Ascending aorta (tissue), 2 donors: ENCODE data around the gene RAP1GAP2. TPM values are rescaled to one million over a fixed set of nuclear protein-coding genes. Genes with fewer than 3 reads are reported as not detected.
"Not testable (repeated sequence)": the region's sequence is repeated elsewhere in the genome, so short reads cannot be mapped to it uniquely, and the experiment has no call there.

Experiments
- DNase-seq, 2 donors: peaks; one replicate each; pipeline ENCODE4 v3.0.0-alpha.2; 2019; ENCODE audit warnings: low spot score in 2 of 2
- H3K27ac ChIP-seq, 2 donors: fragments of 200-600 bp; sonication (generic); one replicate each; pipeline ENCODE4 v1.5.1; 2016 to 2017; ENCODE audit warnings: mild to moderate bottlenecking in 1 of 2
- H3K27me3 ChIP-seq: fragments of 200-600 bp; sonication (generic); one replicate; pipeline ENCODE4 v1.5.1; 2017
- H3K36me3 ChIP-seq, 2 donors: fragments of 200-600 bp; sonication (generic); one replicate each; pipeline ENCODE4 v1.5.1; 2016
- H3K4me1 ChIP-seq, 2 donors: fragments of 200-600 bp; sonication (generic); one replicate each; pipeline ENCODE4 v1.5.1; 2016 to 2017; ENCODE audit warnings: mild to moderate bottlenecking in 1 of 2
- H3K4me3 ChIP-seq, 2 donors: fragments of 200-600 bp; sonication (generic); one replicate each; pipeline ENCODE4 v1.5.1; 2016 to 2017; ENCODE audit warnings: mild to moderate bottlenecking in 1 of 2
- H3K9me3 ChIP-seq, 2 donors: fragments of 200-600 bp; sonication (generic); one replicate each; pipeline ENCODE4 v1.5.1; 2016
- intact Hi-C: fragments of 100-400 bp; cut with DNase I; formaldehyde crosslinking; loops from one replicate; pipeline ENCODE4 v1.15.1; 2023
- total RNA-seq: library from RNA; depleted of rRNA; stranded (reverse); fragments of >200 nt; gene quantifications from one replicate; pipeline ENCODE4 v1.1.0, GENCODE V29; 2016
- TF ChIP-seq, protein P1 (sequence below), 3 experiments: fragments of 200-600 bp in 2 of 3; fragments of 450-650 bp in 1 of 3; sonication (generic) in 2 of 3; IDR thresholded peaks; one replicate each; pipeline ENCODE4 v1.5.1; 2016 to 2019; ENCODE audit warnings: antibody characterized with exemption in 3 of 3, mild to moderate bottlenecking in 1 of 3, moderate library complexity in 1 of 3

Gene RAP1GAP2
- total RNA-seq, 1 donor from 2014 or later = 1.6 TPM

- intact Hi-C loops = no loop called here
- Histone ChIP-seq H3K27ac (peak overlapping the region in 1 of 2 donors; percentile 39), H3K9me3 (no peaks in the 10 kb centered on the region), H3K4me3 (no peak overlapping the region), H3K36me3 (no peaks in the 10 kb centered on the region), H3K4me1 (no peaks in the 10 kb centered on the region), H3K27me3 (no peaks in the 10 kb centered on the region)
- no peak for DNase-seq
- TF ChIP-seq, protein P1, sequence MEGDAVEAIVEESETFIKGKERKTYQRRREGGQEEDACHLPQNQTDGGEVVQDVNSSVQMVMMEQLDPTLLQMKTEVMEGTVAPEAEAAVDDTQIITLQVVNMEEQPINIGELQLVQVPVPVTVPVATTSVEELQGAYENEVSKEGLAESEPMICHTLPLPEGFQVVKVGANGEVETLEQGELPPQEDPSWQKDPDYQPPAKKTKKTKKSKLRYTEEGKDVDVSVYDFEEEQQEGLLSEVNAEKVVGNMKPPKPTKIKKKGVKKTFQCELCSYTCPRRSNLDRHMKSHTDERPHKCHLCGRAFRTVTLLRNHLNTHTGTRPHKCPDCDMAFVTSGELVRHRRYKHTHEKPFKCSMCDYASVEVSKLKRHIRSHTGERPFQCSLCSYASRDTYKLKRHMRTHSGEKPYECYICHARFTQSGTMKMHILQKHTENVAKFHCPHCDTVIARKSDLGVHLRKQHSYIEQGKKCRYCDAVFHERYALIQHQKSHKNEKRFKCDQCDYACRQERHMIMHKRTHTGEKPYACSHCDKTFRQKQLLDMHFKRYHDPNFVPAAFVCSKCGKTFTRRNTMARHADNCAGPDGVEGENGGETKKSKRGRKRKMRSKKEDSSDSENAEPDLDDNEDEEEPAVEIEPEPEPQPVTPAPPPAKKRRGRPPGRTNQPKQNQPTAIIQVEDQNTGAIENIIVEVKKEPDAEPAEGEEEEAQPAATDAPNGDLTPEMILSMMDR (IDR thresholded peaks at IDR 0.05) = no peak
These were observed 200.8 kb downstream of the RAP1GAP2 start for GRCh38 chr17:2996810-2997670.

DNA sequence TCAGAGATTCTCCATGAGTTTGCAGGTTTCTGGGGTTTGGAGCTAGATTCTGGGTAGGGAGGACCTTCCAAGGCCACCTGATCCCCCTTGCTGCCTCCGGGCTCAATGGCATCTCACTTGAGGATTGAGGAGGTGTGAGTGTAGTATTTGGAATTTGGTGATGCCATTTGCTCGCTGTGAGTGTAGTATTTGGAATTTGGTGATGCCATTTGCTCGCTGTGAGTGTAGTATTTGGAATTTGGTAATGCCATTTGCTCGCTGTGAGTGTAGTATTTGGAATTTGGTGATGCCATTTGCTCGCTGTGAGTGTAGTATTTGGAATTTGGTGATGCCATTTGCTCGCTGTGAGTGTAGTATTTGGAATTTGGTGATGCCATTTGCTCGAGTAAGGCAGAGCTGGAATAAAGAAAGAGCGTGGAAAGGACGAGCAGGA, 202.2 kb downstream of the RAP1GAP2 start:
- H3K4me3 ChIP-seq, H3K27me3 ChIP-seq, H3K36me3 ChIP-seq, H3K9me3 ChIP-seq, H3K27ac ChIP-seq, H3K4me1 ChIP-seq, intact Hi-C loops, DNase-seq: not testable (repeated sequence)

GRCh38 chr17:3002538-3003295, 206.5 kb downstream of the RAP1GAP2 start:
- TF ChIP-seq, protein P1 (IDR thresholded peaks at IDR 0.05) = no peak
- H3K36me3 ChIP-seq = no peaks in the 10 kb centered on the region
- H3K27ac ChIP-seq = peak overlapping the region; percentile 88 to 95
- no peaks in the 10 kb centered on the region for H3K9me3 ChIP-seq
- H3K4me3 ChIP-seq = no peak overlapping the region
- peaks cover 10 to 11% of the 10 kb centered on the region in 2 donors for H3K4me1 ChIP-seq
- intact Hi-C loops = loop anchor here (5.0 to 10.0 kb wide), 3 partner anchors 290 to 662 kb away; partner anchors contain the start of genes CLUH, EMC6, PAFAH1B1 and TAX1BP3
- DNase-seq = no peak
- H3K27me3 ChIP-seq = no peaks in the 10 kb centered on the region

- Histone ChIP-seq H3K9me3 (no peaks in the 10 kb centered on the region), H3K36me3 (no peaks in the 10 kb centered on the region), H3K4me3 (peak overlapping the region; percentile 7 to 49), H3K27ac (peak overlapping the region; percentile 88 to 95), H3K27me3 (no peaks in the 10 kb centered on the region), H3K4me1 (peaks cover 10 to 11% of the 10 kb centered on the region in 2 donors)
- peak in 1 of 2 donors; percentile 25 for DNase-seq
- TF ChIP-seq, protein P1 (IDR thresholded peaks at IDR 0.05) = no peak
- intact Hi-C loops = loop anchor here (1.0 to 10.0 kb wide), 5 partner anchors 20 to 661 kb away; partner anchors contain the start of genes CLUH, EMC6, PAFAH1B1 and TAX1BP3
These were observed 207.3 kb downstream of the RAP1GAP2 start for GRCh38 chr17:3003296-3004149.

- H3K4me1 ChIP-seq = peaks cover 10 to 11% of the 10 kb centered on the region in 2 donors
- TF ChIP-seq, protein P1 (IDR thresholded peaks at IDR 0.05) = no peak
- peak overlapping the region; percentile 7 to 49 for H3K4me3 ChIP-seq
- peak overlapping the region; percentile 88 to 95 for H3K27ac ChIP-seq
- intact Hi-C loops = loop anchor here (1.0 to 10.0 kb wide), 5 partner anchors 21 to 661 kb away; partner anchors contain the start of genes CLUH, EMC6, PAFAH1B1 and TAX1BP3
- no peaks in the 10 kb centered on the region for H3K27me3 ChIP-seq
- peak; percentile 99 for DNase-seq
- no peaks in the 10 kb centered on the region for H3K36me3 ChIP-seq
- H3K9me3 ChIP-seq = no peaks in the 10 kb centered on the region
These were observed 208.0 kb downstream of the RAP1GAP2 start for GRCh38 chr17:3004150-3004801.
